GM19025 (cell line): ENCODE data around the gene SURF1.
"Not testable (repeated sequence)": the region's sequence is repeated elsewhere in the genome, so short reads cannot be mapped to it uniquely, and the experiment has no call there.

Source experiments
- ATAC-seq: cut with Tn5 transposase; IDR thresholded peaks from one replicate; pipeline ENCODE4 v1.9.1; 2021; ENCODE audit warnings: mild to moderate bottlenecking, low read depth, moderate library complexity; ENCODE audit not compliant: unreplicated experiment

SURF1 gene

DNA sequence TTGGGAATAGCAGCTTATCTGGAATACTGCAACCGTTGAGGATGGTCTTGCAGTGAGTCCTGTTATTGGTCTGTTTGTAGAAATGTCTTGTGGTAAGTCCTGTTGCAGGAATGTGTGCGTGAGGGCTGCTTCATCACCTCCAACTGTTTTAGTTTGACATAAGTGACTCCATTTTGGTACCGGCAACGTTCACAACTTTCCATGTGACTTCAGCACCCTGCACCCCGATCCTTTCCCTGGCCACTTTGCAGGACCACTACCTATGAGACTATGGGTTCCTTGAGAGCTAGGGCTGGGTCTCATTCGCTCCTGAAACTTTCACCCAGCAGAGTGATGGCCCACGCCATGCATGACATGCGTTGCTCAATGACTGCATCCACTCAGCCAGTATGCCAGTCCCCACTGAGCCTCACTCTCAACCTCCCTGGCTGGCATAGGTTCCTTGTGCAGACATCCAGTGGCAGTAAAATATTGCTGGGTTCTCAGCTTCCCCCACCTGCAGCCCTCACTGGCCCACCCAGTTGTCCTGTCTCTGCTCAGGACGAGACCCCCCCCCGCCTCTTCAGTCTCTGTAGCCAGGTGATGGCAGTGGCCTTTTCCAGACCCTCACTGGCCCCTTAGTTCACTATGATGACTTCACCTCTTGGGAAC lies 28.3 kb downstream of the SURF1 start:
- ATAC-seq, result no peak

DNA sequence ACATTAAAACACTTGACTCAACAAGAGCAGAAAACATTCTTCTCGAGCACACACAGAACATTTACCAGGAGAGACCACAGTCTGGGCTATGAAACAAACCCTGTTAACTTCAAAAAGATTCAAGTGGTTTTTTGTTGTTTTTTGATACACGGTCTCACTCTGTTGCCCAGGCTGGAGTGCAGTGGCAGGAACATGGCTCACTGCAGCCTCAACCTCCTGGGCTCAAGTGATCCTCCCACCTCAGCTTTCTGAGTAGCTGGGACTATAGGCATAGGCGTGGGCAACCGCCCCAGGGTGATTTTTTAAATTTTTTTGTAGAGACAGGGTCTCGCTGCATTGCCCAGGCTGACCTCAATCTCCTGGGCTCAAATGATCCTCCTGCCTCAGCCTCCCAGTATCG lies 29.3 kb downstream of the SURF1 start:
- ATAC-seq, result not testable (repeated sequence)

DNA sequence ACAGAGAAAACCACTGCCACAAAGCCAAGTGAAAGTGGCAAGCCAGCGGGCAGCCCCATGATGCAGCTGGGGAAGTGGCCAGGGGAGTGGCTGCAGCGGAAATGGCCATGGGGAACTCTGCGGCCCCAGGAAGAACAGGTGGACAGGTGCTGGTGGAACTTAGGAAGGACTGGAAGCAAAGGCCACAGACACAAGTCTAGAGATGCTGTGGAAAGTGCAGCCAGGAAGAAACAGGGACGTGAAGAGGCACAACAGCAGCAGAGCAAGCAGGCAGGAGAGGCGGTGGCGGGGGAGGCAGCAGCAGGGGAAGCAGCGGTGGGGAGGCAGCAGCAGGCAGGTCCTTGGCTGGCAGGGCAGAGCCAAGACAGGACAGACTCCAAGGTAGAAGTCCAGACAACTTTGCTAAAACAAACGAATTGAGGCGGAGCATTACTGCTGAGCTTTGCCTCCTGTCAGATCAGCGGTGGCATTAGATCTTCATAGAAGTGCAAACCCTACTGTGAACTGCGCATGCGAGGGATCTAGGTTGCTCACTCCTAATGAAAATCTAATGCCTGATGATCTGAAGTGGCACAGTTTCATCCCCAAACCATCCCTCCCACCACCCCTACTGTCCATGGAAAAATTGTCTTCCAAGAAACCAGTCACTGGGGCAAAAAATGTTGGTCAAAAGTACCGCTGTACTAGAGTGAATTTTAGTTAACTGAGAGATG lies 32.1 kb downstream of the SURF1 start:
- no peak for ATAC-seq

DNA sequence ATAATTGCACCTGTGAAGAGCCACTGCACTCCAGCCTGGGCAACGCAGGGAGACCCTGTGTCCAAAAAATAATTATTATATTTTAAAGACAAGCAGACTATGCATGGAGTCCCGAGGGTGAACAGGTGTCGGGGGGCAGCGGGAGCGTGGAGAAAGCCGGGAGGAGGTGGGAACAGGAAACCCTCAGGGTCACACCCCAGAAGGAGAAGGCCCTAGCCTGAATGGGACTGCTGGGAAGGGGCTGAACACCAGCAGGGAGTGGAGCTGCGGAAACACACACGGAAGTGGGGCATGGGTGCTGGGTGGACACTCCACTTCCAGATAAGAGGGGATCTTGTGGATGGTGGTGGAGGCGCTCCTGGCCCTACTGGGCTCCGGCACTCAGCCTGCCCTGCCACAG lies 33.1 kb downstream of the SURF1 start:
- no peak for ATAC-seq

DNA sequence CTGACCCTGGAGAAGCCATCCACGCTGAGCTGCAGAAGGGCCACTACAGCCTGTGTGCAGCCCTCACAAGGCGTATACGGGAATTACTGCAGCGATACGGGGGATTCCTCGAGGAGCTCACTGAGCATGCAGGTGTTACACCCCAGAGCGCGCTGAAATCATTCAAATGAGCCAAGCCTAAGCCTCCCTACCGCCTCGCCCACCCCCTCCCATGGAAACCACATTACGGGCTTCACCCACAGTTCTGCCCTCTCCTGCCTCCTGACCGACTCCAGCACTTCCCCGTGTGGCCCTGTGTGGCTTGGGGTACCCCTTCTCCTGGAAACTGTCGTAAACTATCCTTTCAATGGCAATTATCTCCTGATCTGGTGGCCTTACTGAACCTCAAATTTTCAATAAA lies 33.6 kb downstream of the SURF1 start:
- no peak for ATAC-seq

DNA sequence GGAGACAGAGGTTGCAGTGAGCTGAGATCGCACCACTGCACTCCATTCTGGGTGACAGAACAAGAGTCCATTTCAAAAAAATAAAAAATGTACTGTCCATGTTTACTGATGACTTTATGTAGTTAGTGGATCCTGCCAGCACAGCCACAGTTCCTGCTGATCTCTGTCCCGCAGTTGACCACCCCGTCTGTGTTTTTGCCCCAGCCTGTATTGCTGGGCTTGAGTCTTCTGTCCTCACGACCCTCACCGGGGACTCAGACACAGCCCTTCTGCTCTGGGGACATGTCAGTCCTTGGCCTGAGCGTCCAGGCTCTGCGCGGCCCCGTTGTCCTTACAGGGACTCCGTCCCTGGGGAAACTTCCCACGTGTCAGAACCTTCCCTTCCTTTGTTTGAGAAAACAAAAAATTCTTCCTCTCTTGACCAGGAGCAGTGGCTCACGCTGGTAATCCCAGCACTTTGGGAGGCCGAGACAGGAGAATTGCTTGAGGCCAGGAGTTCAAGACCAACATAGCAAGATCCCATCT lies 34.8 kb downstream of the SURF1 start:
- no peak for ATAC-seq

DNA sequence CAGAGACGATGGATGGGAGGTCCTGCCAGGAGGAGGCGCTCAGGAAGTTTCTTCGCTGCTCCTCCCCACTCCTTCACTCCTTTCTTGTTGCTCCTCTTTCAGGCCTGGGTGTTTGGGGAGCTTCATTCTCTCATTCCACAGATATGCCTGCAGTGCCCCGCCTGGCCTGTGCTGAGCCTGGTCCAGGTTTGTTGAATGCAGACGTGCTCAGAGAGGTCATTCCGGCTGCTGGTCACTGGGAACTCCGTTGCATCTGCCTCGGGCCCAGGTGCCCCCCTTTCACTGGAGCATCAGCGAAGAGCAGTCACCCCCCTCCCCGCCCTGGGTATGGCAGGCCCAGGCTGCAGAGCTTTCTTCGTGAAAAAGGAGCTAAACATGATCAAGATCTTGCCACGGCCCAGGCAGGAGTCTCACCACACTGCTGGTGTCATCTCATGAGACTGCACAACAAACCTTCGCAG lies 35.8 kb downstream of the SURF1 start:
- ATAC-seq, result no peak

DNA sequence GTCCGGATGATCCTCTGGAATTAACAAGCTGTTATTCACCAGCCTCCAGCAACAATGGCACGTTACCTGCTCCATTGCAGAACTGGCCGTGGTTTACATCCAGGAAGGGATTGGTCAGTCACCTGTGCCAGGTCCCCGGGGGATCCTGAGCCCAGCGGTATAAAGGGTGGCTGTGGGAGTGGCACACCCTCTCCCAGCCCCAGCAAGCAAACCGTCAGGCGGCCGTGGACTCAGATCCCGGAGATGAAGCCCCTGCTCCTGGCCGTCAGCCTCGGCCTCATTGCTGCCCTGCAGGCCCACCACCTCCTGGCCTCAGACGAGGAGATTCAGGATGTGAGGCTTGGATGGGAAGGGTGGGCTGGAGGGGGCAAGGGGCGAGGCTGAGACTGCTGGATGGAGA lies 38.7 kb downstream of the SURF1 start:
- not testable (repeated sequence) for ATAC-seq

DNA sequence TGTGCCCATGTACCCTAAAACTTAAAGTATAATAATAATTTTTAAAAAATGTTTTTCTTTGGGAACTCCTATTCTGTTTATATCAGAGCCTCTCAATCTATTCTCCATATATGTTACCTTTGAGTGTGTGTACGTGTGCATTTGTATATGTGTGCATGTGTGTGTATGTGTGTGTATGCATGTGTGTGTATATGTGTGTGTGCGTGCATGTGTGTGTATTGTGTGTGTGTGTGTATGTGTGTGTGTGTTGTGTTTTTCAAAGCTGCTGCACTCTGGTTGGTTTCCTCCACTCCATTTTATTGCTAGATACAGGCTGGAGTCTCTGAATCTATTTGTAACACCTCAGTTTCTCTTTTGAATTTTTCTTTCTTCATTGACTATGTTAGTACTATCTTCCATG lies 40.3 kb downstream of the SURF1 start:
- ATAC-seq, result no peak

DNA sequence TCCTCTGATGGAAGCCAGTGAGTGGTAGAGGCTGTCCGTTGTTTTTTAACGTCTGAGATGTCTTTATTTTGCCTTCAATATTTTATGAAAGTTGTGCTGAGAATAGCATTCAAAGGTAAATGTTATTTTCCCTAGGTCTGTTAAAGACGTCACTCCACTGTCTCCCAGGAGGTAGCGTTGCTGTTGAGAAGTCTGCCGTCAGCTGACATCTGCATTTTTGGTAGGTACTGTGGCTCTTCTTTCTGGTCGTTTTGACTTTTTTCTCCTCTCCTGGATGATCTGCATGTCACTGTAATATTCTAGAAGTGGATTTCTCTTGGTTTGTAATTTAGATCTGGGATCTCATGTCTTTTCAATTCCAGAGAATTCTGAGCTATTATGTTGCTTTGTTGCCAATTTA lies 46.7 kb downstream of the SURF1 start:
- ATAC-seq, result no peak

DNA sequence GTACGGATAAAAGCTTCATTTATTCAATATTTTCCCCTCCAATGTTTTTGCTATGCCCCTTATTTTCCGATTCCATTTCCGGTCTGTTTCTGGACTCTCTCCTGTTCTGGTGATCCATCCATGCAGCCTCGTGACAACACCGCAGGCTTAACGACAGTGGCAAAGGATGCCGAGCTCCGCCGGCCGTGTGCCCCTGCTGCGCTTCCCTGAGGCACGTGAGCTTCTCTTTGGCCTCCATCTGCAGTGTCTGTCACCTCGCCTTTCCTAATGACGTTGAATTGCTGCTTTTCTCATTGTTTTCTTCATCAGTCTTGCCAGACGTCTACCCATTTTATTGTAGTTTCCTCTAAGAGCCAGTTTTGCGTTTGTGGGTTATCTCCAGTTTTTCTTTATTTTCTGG lies 49.0 kb downstream of the SURF1 start:
- no peak for ATAC-seq

DNA sequence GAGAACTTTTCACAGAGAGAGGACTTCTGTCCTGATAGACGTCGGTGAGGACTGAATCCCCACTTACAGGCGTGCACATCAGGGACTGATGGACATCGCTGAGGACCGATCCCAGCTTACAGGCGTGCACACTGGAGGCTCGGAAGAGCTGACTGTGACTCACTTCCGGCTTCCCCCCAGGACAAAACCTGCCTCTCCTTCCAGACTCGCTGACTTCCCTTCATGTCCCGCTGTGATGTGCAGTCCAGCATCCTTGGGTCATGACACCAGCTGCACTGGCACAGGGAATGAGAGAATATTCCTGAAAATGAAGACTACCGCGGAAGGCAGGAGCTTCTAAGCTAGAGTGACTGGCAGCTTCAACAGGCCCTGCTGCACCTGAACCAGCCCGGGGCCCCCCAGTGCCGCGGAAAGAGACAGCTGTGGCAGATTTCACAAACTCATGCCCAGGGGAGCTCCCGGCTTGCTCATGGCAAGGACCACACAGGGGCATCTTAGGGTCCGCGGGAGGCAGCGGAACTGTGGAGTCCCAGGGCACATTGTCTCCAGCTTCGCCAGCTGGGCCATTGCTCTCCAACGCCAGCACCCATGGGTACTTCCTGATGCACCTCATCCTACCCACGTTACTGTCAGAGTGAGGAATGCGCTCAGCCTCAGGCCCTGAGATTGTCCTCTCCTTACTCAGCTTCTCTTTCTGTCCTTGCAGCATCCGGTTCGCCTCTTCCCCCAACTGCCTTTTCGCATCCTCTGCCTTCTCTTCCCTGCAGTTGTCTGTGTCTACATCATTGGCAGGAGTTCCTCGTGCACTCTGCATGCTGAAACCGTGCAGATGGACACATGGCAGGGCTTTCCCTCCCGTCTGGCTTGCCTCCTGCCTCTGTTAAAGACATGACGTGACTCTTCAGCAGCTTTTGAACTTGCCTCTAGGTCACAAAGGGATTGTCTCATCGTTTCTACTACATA lies 49.8 kb downstream of the SURF1 start:
- no peak for ATAC-seq

DNA sequence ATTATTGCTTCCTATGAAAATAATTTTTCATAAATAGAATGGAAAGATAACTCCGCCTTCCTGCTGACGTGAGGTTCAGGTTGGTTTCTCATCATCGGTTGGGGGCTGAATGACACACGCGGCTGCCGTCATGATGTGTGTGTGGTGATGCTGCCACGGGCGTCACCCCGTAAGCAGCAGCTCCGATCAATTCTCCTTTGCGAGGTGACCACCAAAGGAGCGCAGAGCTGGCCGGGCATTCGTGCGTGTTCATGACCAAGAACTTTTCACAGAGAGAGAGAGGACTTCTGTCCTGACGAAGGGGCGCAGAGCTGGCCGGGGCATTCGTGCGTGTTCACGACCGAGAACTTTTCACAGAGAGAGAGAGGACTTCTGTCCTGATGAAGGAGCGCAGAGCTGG lies 50.6 kb downstream of the SURF1 start:
- no peak for ATAC-seq

DNA sequence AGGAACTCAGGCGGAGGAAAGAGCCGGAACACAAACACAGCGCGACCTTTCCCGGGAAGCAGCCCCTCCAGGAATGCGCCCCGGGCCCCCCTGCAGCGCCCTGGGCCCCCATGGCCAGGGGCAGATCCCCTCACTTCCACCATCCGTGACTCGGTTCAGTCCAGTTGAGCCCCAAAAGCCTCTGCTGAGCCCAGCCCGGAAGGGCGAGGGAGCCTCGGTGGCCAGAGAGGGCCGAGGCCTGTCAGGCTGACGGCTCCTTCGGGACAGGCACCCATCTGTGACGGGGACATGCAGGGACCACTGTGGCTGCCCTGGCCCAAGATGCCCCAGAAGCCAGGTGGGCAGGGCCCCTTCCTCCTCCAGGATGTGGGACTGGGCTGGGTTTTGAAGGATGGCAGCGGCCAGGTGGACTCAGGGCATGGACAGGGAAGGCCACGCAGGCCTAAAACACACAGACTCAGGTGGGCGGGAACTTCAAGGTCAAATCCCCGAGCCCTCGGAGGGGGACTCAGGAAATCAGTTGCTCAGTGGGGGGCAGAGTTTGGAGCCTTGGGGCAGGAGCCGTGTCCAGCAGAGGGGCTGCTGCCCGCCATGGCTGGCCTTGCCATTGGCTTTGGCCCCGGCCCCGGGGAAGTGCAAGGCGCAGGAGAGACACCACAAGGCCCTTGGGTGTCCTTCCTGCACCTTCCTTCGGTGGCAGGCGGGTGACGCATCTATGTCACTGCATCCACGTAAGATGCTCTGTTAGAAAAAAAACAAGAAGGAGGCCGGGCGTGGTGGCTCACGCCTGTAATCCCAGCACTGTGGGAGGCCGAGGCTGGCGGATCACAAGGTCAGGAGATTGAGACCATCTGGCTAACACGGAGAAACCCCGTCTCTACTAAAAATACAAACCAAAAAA lies 51.6 kb downstream of the SURF1 start:
- ATAC-seq, result no peak

DNA sequence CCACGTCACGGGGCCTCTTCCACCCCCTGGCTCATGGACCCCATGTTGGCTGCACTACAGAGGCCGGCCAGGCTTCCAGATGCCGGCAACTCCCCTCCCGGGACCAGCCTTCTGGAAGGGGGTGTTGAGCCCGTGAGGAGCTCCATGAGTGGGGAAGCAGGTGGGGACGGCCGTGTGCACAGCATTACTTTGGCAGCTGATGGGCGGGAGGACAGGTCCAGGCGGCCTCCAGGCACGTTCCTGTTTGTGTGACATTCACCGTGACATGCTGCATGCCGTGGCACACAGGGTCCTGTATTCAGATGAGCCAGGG lies 52.2 kb downstream of the SURF1 start:
- ATAC-seq, result no peak

DNA sequence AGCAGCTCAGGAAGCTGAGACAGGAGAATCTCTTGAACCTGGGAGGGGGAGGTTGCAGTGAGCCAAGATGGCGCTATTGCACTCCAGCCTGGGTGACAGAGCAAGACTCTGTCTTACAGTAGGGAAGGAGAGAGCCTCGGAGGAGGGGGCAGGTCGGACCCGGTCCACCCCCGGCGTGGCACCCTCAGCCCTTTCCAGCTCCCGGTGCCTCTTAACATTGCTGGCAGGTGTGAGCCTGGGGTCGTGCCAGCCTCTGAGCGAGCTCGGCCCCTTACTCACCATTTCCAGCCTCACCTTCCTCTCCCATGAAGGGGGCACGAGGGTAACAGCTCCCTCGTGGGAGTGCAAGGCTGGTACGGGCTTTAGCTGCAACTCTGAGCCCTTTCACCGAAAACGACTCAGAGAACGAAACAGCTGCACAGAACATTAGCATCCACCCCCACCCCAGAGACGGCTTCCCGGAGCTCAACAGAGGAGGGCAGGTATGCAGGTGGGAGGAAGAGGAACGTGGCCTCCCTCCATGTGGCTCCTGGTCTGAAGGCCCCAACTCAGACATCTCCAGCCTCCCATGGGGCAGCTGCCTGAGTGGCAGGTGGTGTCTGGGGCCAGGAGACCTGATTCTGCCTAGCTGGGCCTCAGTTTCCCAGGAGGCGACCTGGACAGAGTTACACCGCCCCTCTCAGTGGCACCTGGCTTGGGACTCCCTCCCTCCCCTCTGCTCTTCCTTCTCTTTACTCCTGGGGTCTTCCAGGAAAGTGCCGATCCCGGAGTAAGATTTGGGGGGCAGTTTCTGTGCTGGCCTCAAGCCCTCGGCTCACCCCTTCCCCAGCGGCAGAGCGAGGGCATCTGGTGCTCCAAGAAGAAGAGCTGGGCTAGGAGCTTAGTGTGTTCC lies 52.8 kb downstream of the SURF1 start:
- no peak for ATAC-seq
